ENCODE data around the gene USP51. TPM values are rescaled to one million over a fixed set of nuclear protein-coding genes. Genes with fewer than 3 reads are reported as not detected.
"Not testable (repeated sequence)": the region's sequence is repeated elsewhere in the genome, so short reads cannot be mapped to it uniquely, and the experiment has no call there.

Gene USP51
- total RNA-seq, 3 donors from 2014 or later, result 0.56 to 1.2 (median 0.76) TPM

- no peak for DNase-seq
- Mint-ChIP-seq H3K36me3 (ENCODE audit: insufficient read depth) (no peaks in the 10 kb centered on the region), H3K4me1 (ENCODE audit: low read depth) (peaks cover 9% of the 10 kb centered on the region), H3K27me3 (ENCODE audit: low read depth) (no peaks in the 10 kb centered on the region), H3K4me3 (peak overlapping the region; percentile 76), H3K9me3 (no peaks in the 10 kb centered on the region)
- ATAC-seq, result peak in 1 of 2 donors; percentile 6
Observed at GRCh38 chrX:55488006-55488592, 1.5 kb downstream of the USP51 start.

- ATAC-seq (no peak), DNase-seq (no peak)
- Mint-ChIP-seq H3K4me1 (ENCODE audit: low read depth) (peaks cover 9% of the 10 kb centered on the region), H3K27me3 (ENCODE audit: low read depth) (no peaks in the 10 kb centered on the region), H3K36me3 (ENCODE audit: insufficient read depth) (no peaks in the 10 kb centered on the region), H3K9me3 (no peaks in the 10 kb centered on the region), H3K4me3 (no peak overlapping the region)
Observed at GRCh38 chrX:55487143-55487542, 2.5 kb downstream of the USP51 start.

- DNase-seq (no peak), ATAC-seq (no peak)
- Mint-ChIP-seq H3K4me1 (ENCODE audit: low read depth) (peaks cover 9% of the 10 kb centered on the region), H3K9me3 (no peaks in the 10 kb centered on the region), H3K27me3 (ENCODE audit: low read depth) (no peaks in the 10 kb centered on the region), H3K4me3 (no peak overlapping the region), H3K36me3 (ENCODE audit: insufficient read depth) (no peaks in the 10 kb centered on the region)
Observed at GRCh38 chrX:55486736-55487135, 2.9 kb downstream of the USP51 start.

- no peaks in the 10 kb centered on the region for H3K27me3 Mint-ChIP-seq (ENCODE audit: low read depth)
- ATAC-seq (no peak), DNase-seq (no peak)
- peaks cover 7% of the 10 kb centered on the region for H3K4me1 Mint-ChIP-seq (ENCODE audit: low read depth)
- H3K36me3 Mint-ChIP-seq (ENCODE audit: insufficient read depth), result no peaks in the 10 kb centered on the region
- H3K9me3 Mint-ChIP-seq, result no peaks in the 10 kb centered on the region
- H3K4me3 Mint-ChIP-seq, result no peak overlapping the region
Observed at GRCh38 chrX:55484948-55485347, 4.7 kb downstream of the USP51 start.

- DNase-seq, result no peak
- Mint-ChIP-seq H3K9me3 (no peaks in the 10 kb centered on the region), H3K36me3 (ENCODE audit: insufficient read depth) (no peaks in the 10 kb centered on the region), H3K4me3 (no peak overlapping the region), H3K27me3 (ENCODE audit: low read depth) (no peaks in the 10 kb centered on the region), H3K4me1 (ENCODE audit: low read depth) (peaks cover 1% of the 10 kb centered on the region)
- no peak for ATAC-seq
Observed at GRCh38 chrX:55480390-55481062, 9.1 kb downstream of the USP51 start.

- not testable (repeated sequence) for H3K4me3 Mint-ChIP-seq; ATAC-seq; H3K36me3 Mint-ChIP-seq (ENCODE audit: insufficient read depth); H3K4me1 Mint-ChIP-seq (ENCODE audit: low read depth); H3K27me3 Mint-ChIP-seq (ENCODE audit: low read depth); DNase-seq; H3K9me3 Mint-ChIP-seq
Observed at GRCh38 chrX:55479956-55480355, 9.7 kb downstream of the USP51 start.

GRCh38 chrX:55465791-55466190 lies 23.9 kb downstream of the USP51 start:
- not testable (repeated sequence) for H3K4me1 Mint-ChIP-seq (ENCODE audit: low read depth); H3K4me3 Mint-ChIP-seq; H3K9me3 Mint-ChIP-seq; H3K36me3 Mint-ChIP-seq (ENCODE audit: insufficient read depth); ATAC-seq; DNase-seq; H3K27me3 Mint-ChIP-seq (ENCODE audit: low read depth)

GRCh38 chrX:55465108-55465507 lies 24.5 kb downstream of the USP51 start:
- not testable (repeated sequence) for ATAC-seq, DNase-seq

GRCh38 chrX:55464050-55464449 lies 25.6 kb downstream of the USP51 start:
- H3K27me3 Mint-ChIP-seq (ENCODE audit: low read depth); H3K4me1 Mint-ChIP-seq (ENCODE audit: low read depth); H3K36me3 Mint-ChIP-seq (ENCODE audit: insufficient read depth); DNase-seq; ATAC-seq; H3K9me3 Mint-ChIP-seq; H3K4me3 Mint-ChIP-seq: not testable (repeated sequence)

More at GRCh38 chrX:55465108-55465507, 24.5 kb downstream of the USP51 start:
- H3K4me1 Mint-ChIP-seq (ENCODE audit: low read depth); H3K9me3 Mint-ChIP-seq; H3K36me3 Mint-ChIP-seq (ENCODE audit: insufficient read depth); H3K4me3 Mint-ChIP-seq; H3K27me3 Mint-ChIP-seq (ENCODE audit: low read depth): not testable (repeated sequence)

- not testable (repeated sequence) for H3K4me1 Mint-ChIP-seq (ENCODE audit: low read depth); H3K4me3 Mint-ChIP-seq; H3K9me3 Mint-ChIP-seq; DNase-seq; ATAC-seq; H3K27me3 Mint-ChIP-seq (ENCODE audit: low read depth); H3K36me3 Mint-ChIP-seq (ENCODE audit: insufficient read depth)
Observed at GRCh38 chrX:55459926-55460325, 29.7 kb downstream of the USP51 start.

GRCh38 chrX:55459426-55459825 lies 30.2 kb downstream of the USP51 start:
- ATAC-seq; H3K9me3 Mint-ChIP-seq; H3K27me3 Mint-ChIP-seq (ENCODE audit: low read depth); DNase-seq; H3K4me3 Mint-ChIP-seq; H3K36me3 Mint-ChIP-seq (ENCODE audit: insufficient read depth); H3K4me1 Mint-ChIP-seq (ENCODE audit: low read depth): not testable (repeated sequence)

GRCh38 chrX:55455708-55456107 lies 33.9 kb downstream of the USP51 start:
- DNase-seq; H3K4me1 Mint-ChIP-seq (ENCODE audit: low read depth); H3K9me3 Mint-ChIP-seq; ATAC-seq; H3K27me3 Mint-ChIP-seq (ENCODE audit: low read depth); H3K36me3 Mint-ChIP-seq (ENCODE audit: insufficient read depth); H3K4me3 Mint-ChIP-seq: not testable (repeated sequence)

- H3K27me3 Mint-ChIP-seq (ENCODE audit: low read depth), result no peaks in the 10 kb centered on the region
- DNase-seq (no peak), ATAC-seq (no peak)
- H3K4me1 Mint-ChIP-seq (ENCODE audit: low read depth), result peaks cover 7% of the 10 kb centered on the region
- no peaks in the 10 kb centered on the region for H3K36me3 Mint-ChIP-seq (ENCODE audit: insufficient read depth)
- peak overlapping the region; percentile 94 for H3K4me3 Mint-ChIP-seq
- H3K9me3 Mint-ChIP-seq, result no peaks in the 10 kb centered on the region
Observed at GRCh38 chrX:55452833-55453124, 36.9 kb downstream of the USP51 start.

- H3K9me3 Mint-ChIP-seq, result no peaks in the 10 kb centered on the region
- H3K27me3 Mint-ChIP-seq (ENCODE audit: low read depth), result no peaks in the 10 kb centered on the region
- peak; percentile 67 for DNase-seq
- ATAC-seq, result peak; percentile 97 to 98
- no peaks in the 10 kb centered on the region for H3K36me3 Mint-ChIP-seq (ENCODE audit: insufficient read depth)
- peak within 1 kb of the TSS; percentile 94 for H3K4me3 Mint-ChIP-seq
- peaks cover 7% of the 10 kb centered on the region for H3K4me1 Mint-ChIP-seq (ENCODE audit: low read depth)
Observed at GRCh38 chrX:55451990-55452832, 37.4 kb downstream of the USP51 start, which contains the start of gene MAGEH1. Gene MAGEH1 (plus strand): TSS chrX:55452127. CDS start chrX:55452375, 248 bp downstream.

GRCh38 chrX:55451626-55451989 lies 38.0 kb downstream of the USP51 start:
- Mint-ChIP-seq H3K27me3 (ENCODE audit: low read depth) (no peaks in the 10 kb centered on the region), H3K36me3 (ENCODE audit: insufficient read depth) (no peaks in the 10 kb centered on the region), H3K4me1 (ENCODE audit: low read depth) (peaks cover 7% of the 10 kb centered on the region), H3K4me3 (peak overlapping the region; percentile 94), H3K9me3 (no peaks in the 10 kb centered on the region)
- ATAC-seq, result peak; percentile 2 to 13
- DNase-seq, result no peak
